H1 (cell line): ENCODE measurements around the gene GRM7. TPM values are rescaled to one million over a fixed set of nuclear protein-coding genes. Genes with fewer than 3 reads are reported as not detected.

ENCODE experiments used
- TBP ChIP-seq: IDR thresholded peaks from 2 replicates; pipeline ENCODE4 v1.6.1; 2011; ENCODE audit warnings: low read depth, low read length, improper control_type of control experiment
- polyA plus RNA-seq, 7 experiments: library from polyadenylated mRNA; depleted of rRNA in 3 of 7; stranded (reverse) in 5 of 7; unstranded in 2 of 7; fragments of >200 nt in 5 of 7; fragments of 200-250 nt in 2 of 7; gene quantifications; 1 replicate in 5 of 7; 2 replicates in 1 of 7; 4 replicates in 1 of 7; pipeline versions ENCODE4 v1.2.1 to v1.2.3, GENCODE V29; 2011 to 2013; ENCODE audit warnings: missing spikeins in 2 of 7, mixed read lengths in 2 of 7
- total RNA-seq: library from RNA; stranded (reverse); fragmentation: NEBNext Ultra II Directional; extraction: Animal tissue kit (Norgen Biotek cat#: 25700); gene quantifications from 2 replicates; pipeline ENCODE4 v1.2.1, GENCODE V29; 2021

The GRM7 gene
- total and polyA plus RNA-seq, 2 of the 8 experiments (the other 6 are each of a cell fraction or from before 2014, with no cell fraction given), result 0.17 to 0.24 TPM

- no peak for TF ChIP-seq TBP
- TF ChIP-seq, all 59 proteins: peak for 0
These were observed 16.2 kb upstream of the GRM7 start (continued) for GRCh38 chr3:6844723-6845122.
